Inferior parietal cortex (tissue), 1 donor: ENCODE measurements around the gene ADAMTS9.
A peak's percentile ranks its signal among the peaks of the same experiment; 100 is the strongest.

Experiments used
- DNase-seq: peaks from one replicate; pipeline ENCODE4 v3.0.0-alpha.2; 2016; ENCODE audit errors: extremely low spot score

ADAMTS9 gene, protein sequence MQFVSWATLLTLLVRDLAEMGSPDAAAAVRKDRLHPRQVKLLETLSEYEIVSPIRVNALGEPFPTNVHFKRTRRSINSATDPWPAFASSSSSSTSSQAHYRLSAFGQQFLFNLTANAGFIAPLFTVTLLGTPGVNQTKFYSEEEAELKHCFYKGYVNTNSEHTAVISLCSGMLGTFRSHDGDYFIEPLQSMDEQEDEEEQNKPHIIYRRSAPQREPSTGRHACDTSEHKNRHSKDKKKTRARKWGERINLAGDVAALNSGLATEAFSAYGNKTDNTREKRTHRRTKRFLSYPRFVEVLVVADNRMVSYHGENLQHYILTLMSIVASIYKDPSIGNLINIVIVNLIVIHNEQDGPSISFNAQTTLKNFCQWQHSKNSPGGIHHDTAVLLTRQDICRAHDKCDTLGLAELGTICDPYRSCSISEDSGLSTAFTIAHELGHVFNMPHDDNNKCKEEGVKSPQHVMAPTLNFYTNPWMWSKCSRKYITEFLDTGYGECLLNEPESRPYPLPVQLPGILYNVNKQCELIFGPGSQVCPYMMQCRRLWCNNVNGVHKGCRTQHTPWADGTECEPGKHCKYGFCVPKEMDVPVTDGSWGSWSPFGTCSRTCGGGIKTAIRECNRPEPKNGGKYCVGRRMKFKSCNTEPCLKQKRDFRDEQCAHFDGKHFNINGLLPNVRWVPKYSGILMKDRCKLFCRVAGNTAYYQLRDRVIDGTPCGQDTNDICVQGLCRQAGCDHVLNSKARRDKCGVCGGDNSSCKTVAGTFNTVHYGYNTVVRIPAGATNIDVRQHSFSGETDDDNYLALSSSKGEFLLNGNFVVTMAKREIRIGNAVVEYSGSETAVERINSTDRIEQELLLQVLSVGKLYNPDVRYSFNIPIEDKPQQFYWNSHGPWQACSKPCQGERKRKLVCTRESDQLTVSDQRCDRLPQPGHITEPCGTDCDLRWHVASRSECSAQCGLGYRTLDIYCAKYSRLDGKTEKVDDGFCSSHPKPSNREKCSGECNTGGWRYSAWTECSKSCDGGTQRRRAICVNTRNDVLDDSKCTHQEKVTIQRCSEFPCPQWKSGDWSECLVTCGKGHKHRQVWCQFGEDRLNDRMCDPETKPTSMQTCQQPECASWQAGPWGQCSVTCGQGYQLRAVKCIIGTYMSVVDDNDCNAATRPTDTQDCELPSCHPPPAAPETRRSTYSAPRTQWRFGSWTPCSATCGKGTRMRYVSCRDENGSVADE (N-terminal part only)

DNA sequence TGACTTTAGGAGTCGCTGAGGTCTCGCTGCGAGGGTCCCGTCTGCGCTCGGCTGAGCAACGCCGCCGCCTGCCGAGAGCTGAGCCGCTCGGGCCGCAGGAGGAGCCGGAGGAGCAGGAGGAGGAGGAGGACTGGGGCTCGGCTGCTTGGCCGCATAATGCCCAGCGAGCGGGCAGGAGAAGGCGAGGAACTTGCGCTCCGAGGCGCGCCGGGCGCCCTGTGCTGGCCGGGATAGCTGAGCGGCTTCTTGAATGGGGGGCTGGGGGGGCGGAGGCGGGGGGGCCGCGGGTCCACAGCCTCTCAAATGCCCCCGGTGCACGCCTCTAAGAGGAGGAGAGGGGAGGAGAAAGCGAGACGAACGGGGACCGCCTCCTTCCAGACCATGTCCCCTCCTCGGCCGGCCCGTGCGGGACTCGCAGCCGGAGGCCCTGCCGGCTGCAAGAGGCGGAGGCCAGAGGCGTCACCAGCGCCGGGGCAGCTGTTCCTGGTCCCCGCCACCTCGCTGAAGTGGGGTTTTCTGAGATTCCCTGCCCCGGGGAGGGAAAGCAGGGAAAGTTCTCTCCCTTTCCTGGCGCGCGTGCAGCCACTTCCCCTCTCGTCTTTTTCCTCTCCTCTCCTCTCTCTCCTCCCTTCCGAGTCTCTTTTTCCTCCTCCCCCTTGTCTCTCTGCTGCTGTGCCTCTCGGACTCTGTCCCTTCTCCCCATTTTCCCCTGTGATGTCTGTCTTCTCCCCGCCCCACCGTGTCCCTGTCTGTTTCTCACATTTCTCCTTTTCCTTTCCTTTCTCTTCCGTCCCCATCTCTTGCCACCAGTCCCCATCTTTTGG lies at the start of gene ADAMTS9:
Gene ADAMTS9 (minus strand): TSS at position 220 of the 824 bp plus-strand sequence. CDS start 343 bp downstream, outside the sequence.
- DNase-seq: peak; percentile 7

DNA sequence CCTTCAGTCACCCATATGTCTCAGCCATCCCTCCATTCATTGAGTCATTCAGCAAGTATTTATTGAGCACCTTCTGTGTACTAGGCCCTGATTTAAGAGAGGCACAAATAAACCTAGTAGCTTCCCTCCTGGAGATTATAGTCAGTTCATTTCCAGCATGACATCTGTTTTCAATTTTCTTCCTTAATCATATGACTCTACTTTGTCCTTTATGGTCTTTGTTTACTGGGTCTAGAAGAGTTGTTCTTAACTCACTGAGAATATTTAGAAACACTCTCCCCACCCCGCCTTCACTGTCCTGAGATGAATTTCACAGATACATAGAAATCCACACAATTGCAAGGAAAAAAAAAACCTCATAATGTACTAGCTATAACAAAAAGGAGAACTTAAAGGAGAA lies 44.8 kb upstream of the ADAMTS9 start:
- DNase-seq: no peak

DNA sequence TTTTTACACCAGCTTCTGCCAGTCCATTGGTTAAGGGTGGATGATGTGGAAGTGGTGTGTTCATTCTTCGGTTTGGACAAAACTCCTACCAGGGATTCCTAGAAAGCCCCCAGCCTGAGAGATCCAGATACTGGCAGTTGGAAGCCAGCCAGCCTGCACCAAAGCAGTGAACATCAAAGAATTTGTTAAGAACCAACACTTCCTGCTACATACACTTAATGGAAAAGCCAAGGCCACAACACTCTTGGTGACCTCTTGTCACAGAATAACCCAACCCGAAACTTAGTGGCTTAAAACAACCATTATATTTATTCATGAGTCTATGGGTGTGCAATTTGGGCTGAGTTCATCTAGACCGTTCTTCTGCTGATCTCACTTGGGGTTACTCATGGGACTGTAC lies 42.9 kb upstream of the ADAMTS9 start:
- no peak for DNase-seq

DNA sequence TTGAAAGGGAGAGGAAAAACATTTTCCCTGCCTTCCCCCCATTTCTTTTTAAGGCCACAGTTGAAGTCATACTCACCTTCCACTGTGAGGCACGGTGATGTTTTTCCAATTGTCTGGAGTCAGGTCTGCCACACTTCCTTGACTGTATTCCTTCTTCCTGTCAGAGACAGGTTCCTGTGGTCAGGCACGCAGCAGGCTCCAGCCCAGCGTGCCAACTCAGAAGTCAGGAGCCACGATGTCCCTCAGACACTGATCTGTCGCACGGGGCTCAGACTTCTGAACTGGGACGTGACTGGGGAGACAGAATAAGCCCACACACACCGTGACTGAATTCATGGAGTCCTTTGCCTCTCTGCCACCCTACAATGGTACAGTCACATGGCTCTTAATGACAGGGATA lies 41.2 kb upstream of the ADAMTS9 start:
- DNase-seq: no peak

DNA sequence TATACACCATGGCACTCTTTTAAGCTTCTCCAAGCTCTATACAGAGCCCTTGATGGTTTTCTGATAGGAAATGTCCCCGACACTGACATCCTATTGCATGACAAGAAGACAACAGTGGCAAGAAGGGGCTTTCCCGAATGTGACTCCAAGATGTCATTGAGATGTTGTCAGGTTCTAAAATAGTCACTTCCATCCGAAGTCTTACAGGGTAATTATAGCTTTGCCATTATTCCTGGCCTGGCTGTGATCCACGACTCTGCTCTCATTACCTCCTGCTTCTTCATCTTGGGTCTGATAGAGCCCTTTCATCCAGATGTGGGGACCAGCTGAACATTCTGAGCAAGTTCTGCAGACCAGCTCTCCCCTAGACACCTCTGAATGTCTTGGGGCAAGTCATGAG lies 40.6 kb upstream of the ADAMTS9 start:
- no peak for DNase-seq

DNA sequence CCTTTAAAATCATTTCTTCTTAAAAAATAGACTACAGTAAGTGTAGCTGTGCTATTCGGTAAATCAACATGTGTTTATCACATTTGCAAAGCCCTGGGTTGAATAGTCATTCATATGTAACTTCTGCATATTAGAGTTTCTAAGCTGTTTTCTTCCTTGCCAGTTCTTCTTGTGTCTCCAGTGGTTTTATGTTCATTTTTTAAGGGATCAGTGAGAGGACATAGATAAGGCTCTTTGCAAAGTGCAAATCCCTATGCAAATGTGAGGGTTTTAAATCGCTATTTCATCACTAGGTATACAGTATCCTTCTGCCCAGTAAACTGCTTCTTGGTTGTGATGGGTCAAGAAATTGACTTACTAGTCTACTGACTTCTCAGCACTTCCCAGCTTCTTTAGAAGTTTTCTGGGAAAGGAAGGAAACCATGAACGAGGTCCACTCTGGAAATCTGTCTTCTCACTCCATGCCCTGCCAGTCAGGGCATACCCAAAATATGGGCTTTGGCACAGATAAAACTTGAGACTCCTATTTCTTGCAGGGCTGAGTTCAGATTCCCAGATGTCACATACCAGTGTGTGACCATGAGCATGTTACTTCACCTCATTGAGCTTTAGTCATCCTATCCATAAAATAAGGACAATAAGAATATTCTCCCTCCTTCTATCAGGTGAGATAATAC lies 38.8 kb upstream of the ADAMTS9 start:
- DNase-seq: no peak

DNA sequence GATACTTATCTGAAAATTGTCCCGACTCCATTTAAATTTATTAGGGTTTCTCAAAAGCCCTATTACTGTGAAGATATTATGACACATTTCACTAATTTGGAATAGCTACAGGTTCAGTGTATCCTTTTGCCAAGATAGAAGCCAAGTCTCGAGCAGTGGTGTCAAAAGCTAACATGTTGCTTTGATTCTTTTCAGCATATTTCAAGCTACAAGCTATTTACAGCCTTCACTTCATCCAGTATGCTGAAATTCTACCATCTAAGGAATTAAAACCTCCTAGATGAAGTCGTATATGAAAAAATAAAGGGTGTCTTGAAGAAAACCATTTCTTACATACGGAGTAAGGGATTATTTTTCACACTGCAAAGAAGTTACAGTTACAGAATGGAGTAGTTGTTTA lies 31.2 kb upstream of the ADAMTS9 start:
- DNase-seq: no peak

DNA sequence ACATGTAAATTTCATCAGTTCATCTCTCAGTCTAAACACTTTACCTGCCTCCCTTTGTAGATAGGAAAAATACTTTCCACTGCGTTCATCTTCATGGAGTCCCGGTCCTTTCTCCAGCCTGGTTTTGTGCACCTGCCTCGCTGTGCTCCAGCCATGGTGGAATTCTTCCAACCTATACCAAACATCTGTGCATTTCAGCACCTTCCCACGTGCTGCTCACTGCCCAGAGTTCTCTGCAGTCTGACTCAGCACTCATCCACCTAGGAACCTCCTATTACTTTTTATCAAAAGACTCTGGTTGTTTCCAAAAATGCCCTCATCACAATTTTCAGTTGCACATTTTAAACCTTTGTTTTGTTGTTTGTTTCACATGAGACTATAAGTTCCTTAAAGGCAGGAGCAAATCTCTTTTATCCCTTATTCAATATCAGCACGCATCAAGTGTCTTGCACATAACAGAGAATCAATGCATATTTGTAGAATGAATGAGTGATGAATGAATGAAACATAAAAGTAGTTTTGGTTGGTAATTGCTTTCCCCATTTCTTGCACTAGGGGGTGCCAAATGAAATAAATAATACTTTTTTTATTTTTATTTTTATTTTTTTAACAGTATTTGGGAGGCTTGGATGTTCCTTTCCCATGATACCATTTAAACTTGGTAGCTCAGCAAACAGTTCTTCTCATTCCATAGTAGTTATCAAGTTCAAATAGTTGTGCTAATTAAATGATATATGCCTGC lies 30.2 kb upstream of the ADAMTS9 start:
- DNase-seq: no peak

DNA sequence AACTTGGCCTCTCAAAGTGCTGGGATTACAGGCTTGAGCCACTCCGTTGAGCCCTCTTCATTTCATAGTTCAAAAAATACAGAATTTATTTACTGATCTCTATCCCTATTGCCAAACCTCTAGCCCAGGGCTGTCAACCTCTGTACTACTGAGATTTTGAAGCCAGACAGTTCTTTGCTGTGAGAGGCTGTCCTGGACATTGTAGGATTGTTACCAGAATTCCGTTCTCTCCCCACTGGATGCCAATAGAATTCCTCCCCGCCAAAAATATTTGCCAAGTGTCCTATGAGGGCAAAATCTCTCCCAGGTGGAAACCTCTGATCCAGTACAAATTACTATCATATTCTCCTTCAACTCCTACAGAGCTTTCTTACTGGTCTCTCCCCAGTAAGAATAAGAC lies 29.6 kb upstream of the ADAMTS9 start:
- no peak for DNase-seq

DNA sequence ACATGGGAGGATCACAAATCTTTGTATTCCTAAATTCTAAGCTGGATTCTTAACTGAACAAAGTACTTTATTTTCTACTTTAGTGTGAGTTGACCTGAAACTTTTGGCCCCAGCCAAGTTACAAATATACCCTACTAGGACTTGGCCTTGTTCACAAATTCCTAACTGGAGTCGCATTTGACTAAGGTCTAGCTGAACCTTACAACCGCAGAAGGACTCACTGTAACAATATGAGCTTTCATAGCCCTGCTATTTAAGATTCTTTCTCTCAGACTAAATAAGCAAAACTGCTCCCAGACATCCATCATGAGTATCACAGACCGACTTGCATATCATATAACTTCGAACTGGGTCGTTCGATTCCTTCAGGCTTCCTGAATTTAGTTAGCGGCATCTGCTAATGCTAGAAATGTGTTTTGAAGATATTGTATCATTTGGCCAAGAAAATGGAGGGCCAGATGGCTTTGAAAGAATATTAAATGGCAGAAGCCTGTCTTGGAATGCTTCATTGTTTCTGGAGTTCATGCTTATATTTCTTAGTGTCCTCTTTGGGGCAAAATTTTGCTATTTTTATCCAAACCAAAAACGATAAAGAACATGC lies 28.4 kb upstream of the ADAMTS9 start:
- no peak for DNase-seq

DNA sequence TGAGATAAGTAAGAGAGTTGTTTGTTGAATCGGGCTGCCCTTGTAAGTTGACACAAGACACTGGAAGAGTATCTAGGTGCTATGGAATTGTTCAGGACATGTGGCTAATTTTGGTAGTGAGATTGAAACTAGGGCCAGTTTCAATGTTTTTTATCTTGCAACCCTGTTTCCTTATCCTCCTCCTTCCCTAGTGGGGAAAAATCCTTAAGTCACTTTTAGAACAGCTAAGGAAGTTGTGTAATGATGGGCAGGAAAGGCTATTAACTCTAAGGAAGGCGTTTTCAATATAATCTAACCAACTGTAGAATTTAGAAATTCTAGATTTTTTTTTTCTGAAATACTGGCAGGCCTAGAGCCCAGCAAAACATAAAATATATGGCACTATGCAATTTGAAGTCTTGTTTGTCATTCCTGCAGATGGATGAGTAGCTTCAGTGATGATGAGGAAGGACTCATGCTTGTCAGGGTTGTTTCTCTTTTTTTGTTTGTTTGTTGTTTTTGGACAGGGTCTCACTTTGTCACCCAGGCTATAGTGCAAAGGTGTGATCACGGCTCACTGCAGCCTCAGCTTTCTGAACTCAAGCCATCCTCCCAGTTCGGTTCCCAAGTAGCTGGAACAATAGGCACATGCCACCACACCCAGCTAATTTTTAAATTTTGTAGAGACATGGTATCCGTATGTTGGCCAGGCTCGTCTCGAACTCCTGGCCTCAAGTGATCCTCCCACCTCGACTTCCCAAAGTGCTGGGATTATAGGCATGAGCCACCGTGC lies 27.6 kb upstream of the ADAMTS9 start:
- no peak for DNase-seq

DNA sequence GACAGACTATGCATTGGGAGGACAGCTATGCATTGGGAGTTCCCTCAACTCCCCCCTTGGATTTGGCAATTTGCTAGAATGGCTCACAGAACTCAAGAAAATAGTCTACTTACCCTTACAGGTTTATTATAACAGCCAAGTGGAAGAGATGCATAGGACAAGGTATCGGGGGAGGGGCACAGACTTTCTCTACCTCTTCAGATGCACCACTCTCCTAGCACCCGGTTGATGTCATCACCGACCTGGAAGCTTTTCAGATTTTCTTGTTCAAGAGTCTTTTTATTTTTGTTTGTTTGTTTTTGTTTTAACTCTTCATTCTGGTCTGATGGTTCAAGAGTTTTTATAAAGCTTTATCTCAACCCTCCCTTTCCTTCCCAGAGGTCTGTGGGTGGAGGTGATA lies 20.7 kb upstream of the ADAMTS9 start:
- no peak for DNase-seq

DNA sequence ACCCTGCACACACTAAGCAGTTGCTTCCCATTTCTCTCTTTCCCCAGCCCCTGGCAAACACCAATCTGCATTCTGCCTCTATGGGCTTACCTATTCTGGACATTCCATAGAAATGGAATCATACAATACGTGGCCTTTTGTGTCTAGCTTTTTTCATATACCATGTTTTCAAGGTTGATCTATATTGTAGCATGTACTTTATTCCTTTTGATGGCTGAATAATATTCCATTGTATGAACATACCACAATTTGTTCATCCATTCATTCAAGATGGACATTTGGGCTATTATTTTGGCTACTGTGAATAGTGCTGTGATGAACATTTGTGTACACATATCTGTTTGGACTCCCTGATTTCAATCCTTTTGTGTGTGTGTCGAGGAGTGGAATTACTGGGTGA lies 18.1 kb upstream of the ADAMTS9 start:
- DNase-seq: no peak

DNA sequence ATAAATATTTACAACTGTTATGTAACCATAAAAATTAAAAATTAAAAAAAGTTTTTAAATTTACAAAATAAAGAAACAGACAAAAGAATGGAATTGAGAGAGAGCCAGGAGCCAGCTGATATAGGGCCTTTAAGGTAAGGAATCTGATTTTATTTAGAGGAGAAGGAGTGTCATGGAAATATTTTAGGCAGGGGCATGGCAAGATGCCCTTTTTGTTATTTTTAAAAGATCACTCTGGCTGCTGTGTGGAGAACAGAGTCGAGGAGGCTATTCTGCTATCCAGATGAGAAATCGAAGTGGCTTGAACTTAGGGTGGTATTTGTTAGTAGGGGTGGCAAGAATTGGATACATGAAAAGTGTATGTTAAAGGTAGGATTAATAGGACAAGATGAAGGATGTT lies 9.1 kb upstream of the ADAMTS9 start:
- DNase-seq: no peak

DNA sequence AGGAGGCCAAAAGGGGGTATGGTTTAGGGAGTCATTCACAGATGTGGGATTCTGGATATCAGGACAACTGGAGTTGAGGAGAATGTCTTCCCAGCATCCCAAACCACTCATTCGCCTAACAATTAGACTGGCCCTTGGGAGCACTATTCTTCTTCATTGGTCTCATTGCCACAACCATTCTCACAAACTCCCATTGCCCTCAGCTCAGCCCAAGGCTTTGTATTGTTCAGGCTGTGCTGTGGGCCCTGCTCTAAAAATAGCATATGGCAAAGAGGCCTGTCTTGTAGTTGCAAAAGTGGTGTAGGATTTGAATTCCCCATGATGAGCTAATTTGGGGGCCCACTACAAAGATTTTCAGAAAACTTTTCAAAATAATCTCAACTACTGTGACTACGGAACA lies 6.3 kb upstream of the ADAMTS9 start:
- DNase-seq: no peak

DNA sequence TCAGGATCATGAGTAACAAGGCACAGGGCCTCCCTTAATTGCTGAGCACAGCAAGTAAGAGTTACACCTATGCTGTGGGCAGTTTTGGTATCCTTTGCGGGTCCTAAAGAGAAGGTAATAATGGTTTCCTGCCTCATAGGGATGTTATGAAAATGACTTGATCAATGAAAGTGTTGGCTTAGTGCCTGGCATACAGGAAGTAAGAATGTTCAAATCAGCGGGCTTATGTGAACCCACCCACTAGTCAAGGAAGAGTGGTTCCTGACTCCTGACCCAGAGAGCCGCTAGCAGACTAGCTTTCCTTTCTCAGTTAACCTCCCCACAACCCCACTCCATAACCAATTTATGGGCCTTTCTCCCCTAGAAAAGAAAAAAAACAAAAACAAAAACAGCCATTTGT lies 5.2 kb upstream of the ADAMTS9 start:
- DNase-seq: no peak

DNA sequence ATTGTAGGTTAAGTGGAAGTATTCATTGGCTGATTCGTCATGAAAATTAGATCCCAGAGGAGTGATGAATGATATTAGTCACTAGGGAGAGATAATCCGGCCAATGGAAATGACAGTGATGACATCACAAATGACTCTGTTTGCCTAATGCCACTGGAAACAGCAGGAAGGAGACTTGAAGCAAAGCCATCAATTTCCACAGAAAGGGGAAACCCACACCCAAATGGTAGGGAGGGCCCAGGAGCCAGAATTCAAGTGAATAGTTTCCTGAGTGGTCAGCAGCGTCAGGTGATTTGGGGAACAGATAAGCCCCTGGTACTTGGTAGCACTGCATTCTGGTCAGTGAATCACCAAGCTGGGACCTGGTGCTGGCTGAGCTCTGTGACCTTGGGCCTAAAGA lies 3.3 kb upstream of the ADAMTS9 start:
- DNase-seq: no peak

DNA sequence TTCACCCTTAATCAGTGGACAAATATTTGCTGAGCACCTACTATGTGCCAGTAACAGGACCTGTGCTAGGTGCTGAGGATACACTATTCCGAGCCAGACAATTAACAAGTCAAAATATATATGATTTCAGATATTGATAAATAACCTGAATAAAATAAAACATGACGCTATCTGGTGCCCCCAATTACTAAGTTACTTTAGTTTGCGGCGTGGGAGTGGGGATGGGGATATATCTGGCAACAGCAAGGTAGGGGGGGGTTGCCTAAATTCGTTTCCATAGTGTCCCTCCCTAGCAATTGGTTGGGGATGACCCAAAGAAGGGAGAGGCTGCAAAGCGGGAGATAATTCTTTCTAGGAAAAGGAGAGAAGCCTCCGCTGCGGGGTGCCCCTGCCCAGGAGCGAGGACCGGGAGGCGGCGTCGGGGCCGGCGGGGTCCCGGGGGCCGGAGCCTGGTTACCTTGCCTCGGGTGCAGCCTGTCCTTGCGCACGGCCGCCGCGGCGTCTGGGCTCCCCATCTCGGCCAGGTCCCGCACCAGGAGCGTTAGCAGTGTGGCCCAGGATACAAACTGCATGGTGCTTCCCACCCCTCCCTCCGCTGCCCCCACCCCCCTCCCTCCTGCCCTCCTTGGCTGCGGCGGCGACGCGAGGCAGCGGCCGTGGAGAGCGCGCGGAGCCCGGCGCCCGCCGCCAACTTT lies 567 bp downstream of the ADAMTS9 start:
- no peak for DNase-seq
